Right lobe of liver (tissue), 4 donors: Measurements from ENCODE around the gene CROT.

ENCODE experiments used
- POLR2A ChIP-seq: fragments of 450-650 bp; IDR thresholded peaks from one replicate; pipeline ENCODE4 v1.6.1; 2017; ENCODE audit warnings: antibody characterized with exemption, mild to moderate bottlenecking
- TF ChIP-seq, protein P1 (sequence below), 4 donors: fragments of 200-600 bp in 3 of 4; fragments of 450-650 bp in 1 of 4; IDR thresholded peaks; one replicate each; pipeline versions ENCODE4 v1.5.1 to v1.8.0; 2016 to 2022; ENCODE audit warnings: antibody characterized with exemption in 4 of 4, mild to moderate bottlenecking in 2 of 4
- donor health status: DM: no; HTN: no; CAD: no.
- donor health status: DM: no; HTN: no; CAD: no.
- donor health status: DM: no; HTN: yes; CAD: no.

DNA sequence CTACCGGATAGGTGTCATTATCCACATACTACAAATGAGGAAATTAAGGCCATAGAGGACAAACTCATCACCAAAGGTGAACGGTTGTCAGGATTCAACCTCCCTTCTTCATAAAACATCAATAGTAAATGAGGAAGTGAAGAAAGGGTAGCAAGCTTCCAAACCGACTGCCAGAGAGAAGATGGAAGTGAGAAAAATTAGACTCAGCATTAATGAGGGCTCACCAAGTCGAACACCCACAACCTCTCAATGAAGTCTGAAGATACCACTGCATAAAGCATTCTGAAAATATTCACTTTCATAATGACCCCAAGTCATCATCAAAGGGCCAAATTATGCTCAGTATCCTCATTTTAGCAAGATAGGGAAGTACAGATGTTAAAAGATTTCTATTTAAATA, 100.4 kb downstream of the CROT start:
- TF ChIP-seq, protein P1, sequence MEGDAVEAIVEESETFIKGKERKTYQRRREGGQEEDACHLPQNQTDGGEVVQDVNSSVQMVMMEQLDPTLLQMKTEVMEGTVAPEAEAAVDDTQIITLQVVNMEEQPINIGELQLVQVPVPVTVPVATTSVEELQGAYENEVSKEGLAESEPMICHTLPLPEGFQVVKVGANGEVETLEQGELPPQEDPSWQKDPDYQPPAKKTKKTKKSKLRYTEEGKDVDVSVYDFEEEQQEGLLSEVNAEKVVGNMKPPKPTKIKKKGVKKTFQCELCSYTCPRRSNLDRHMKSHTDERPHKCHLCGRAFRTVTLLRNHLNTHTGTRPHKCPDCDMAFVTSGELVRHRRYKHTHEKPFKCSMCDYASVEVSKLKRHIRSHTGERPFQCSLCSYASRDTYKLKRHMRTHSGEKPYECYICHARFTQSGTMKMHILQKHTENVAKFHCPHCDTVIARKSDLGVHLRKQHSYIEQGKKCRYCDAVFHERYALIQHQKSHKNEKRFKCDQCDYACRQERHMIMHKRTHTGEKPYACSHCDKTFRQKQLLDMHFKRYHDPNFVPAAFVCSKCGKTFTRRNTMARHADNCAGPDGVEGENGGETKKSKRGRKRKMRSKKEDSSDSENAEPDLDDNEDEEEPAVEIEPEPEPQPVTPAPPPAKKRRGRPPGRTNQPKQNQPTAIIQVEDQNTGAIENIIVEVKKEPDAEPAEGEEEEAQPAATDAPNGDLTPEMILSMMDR (IDR thresholded peaks at IDR 0.05): no peak
- TF ChIP-seq POLR2A: no peak
